GM19463 (cell line): Measurements from ENCODE around the gene THRB.

ENCODE experiments used
- ATAC-seq: cut with Tn5 transposase; IDR thresholded peaks from one replicate; pipeline ENCODE4 v1.9.1; 2021; ENCODE audit warnings: mild to moderate bottlenecking, moderate library complexity; ENCODE audit not compliant: unreplicated experiment

THRB gene

DNA sequence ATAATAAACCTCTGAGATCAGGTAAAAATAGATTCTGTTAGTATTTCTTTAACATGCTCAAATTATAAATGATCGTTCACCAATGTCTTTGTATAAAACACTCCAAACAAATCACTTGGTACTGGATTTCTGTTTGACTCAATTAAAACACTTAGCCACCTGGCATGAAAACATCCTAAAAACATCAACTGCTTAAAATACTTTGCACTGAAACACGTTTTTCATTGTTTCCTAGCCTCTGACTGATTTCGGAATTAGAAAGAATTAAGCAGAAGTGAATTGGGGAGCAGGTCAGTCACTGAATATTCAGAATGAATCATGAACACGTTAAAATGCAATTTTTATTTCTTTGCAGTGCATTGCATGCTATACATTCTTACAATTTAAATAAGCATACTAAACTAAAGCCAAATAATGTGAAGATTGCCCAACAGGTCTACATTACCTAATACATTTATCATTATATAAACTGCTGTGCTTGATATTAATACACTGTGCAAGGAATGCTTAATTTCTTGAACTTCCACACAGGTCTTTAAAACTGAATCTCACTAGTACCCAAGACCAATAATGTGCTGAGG, 1.6 kb downstream of the THRB start:
- ATAC-seq = no peak

DNA sequence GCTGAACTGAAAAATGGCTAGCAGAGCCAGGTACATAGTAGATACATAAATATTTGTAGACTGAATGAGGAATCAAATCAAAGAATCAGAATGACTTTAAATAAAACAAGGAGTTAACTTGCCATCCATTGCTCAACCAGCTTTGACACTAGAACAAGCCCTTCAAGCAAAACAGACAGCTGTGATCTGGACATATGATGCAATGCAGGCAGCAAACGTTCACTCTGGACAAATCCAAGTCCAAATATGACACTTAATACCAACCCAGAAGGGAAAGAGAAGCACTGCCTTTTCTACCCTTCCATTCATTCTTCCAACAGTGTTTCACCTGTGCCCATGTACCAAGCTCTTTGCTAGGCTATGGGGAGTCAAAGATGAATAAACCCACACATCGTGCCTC, 4.5 kb downstream of the THRB start:
- no peak for ATAC-seq

DNA sequence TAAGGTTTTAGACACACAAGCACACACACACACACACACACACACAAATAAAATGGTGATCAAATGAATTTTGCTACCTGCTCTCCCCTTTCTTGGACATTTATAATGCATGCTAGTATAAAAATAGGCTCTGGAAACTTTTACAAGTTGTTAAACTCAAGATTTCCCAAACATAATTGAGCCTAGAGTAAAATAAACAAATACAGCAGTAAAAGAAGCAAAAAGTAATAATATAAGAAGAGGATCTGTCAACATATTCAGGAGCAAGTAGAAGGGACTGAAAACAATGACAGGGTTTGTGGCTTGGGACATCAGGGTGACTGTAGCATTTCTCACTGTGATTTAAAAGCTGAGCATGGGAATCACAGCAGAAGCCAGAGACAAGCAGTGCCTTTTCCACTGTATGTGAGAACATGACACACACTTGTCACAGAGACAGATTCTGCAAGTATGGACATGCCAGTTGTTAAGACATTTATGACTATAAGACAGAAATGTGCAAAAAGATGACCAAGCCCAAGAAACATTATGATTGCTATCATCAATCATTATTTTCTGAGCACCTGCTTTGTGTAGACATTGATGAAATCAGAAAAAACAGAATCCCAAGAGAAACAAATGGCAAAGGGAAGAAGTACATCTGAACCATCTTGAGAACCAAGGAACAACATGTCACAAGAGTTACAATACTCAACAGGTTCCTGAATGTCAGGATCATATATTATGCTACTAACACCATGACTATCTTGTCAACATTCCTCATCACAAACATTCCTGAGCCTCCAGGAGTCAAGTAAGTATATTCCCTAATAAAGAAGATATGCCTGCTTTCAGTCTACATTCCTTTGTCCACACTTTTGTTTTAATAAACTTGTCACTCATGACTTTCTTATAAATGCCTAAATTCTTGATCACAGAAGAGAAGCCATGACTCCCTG, 7.1 kb downstream of the THRB start:
- ATAC-seq = no peak

DNA sequence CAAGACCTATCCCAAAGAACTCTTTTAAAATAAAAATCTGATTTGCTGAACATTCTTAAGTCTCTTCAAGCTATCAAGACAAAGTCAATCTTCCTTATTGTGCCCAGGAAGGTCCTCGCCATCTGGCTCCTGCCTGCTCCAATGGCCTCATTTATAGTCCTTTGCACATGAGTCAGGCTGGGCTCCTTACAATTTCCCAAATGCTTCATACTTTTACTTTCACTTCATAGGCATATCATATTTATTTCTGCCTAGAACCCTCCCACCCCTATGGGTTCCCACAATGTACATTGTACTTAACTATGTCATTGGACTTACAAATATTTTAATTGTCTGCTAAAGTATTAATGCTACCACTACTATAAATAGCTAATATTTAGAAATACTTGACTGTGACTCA, 9.1 kb downstream of the THRB start:
- no peak for ATAC-seq

DNA sequence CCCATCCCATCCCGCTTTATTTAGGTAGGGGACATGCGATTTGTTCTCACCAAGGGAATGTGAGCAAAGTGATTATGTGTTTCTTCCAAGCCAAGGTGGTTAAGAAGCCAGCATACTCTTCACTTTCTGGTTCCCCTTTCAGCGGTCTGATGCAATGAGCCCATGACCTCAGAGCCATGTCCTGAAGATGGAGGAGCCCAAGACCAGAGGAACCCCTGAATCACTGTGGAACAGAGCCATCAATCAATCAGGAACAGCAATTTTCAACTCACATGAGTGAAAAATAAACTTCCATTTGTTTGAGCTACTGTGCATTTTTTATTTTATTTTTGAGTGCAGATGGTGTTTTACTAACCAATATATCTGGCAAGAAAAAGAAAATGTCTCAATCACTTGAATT, 10.8 kb downstream of the THRB start:
- no peak for ATAC-seq

DNA sequence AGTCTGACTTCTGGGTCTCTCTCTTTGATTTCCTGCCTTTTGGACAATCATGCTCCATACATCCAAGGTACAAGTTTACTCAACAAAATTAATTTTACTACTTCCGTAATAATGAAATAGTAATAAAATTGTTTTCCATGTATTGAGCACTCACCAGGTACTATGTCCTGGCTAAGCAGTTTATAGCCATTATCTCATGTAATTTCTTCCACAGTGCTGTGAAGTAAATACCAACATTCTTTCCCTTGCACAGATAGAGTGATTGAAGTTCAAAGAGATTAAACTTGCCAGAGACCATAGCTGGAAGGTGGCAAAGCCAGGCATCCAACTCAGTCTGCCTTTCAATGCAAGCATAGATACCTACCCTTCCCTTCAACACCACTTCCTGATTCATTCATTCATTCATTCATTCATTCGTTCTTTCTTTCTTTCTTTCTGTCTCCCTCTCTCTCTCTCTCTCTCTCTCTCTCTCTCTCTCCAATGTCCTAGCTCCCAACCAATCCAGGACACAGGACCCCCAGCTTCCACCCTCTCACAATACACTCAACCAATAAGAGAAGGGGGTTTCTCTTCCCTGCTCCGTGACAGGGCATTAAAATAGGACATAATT, 12.4 kb downstream of the THRB start:
- ATAC-seq = no peak

DNA sequence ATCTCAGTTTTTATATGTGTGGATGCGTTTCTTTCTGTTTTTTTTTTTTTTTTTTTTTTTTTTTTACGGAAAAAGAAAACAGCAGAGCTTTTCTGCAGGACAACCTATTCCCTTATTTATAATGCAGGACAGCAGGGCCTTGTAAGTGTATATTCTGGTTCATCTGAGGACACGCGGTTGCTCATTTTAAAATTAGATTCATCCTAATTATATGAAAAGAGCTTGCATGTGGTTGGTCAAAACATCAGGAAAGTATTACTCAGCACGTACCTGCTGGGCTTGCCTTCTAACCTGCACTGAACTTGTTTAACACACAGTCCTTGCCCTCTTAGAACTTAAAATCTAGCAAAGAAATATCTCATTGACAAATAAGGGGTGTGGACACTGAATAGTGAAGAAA, 13.5 kb downstream of the THRB start:
- ATAC-seq = no peak

DNA sequence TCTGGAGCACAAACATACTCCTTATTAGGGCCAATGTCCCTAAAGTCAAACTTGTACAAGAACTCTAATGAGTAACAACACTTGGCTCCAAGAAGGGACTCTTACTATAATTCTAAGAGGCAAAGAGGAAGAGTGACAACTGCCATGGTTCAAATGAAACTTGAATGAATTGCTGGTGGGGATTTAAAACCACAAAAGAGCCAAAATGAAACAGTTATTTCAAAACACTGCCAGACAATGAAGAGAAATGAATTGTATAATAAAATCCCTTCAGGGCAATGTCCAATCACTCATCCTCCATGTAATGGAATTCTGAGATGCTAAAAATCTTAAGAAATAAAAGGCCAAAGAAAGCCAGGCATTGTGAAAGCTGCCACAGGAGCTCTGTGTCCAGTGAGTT, 14.2 kb downstream of the THRB start:
- ATAC-seq = no peak

DNA sequence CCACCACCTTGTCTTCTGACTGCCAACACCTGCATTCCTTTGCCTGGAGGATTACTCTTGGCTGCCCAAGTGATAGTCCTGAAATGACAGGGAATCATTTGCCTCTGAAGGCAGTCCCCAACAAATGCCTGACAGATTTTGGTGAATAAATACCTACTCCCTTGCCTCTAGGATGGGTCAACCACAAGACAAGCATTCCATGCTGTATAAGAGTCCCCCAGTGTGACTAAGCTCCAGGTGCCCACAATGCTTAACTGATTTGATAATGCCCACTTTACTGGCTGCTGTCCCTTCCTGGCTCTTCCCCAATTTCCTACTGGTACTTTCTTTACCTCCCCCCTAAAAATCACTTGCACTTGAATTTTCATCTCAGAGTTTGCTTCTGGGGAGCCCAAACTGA, 14.8 kb downstream of the THRB start:
- ATAC-seq = no peak

DNA sequence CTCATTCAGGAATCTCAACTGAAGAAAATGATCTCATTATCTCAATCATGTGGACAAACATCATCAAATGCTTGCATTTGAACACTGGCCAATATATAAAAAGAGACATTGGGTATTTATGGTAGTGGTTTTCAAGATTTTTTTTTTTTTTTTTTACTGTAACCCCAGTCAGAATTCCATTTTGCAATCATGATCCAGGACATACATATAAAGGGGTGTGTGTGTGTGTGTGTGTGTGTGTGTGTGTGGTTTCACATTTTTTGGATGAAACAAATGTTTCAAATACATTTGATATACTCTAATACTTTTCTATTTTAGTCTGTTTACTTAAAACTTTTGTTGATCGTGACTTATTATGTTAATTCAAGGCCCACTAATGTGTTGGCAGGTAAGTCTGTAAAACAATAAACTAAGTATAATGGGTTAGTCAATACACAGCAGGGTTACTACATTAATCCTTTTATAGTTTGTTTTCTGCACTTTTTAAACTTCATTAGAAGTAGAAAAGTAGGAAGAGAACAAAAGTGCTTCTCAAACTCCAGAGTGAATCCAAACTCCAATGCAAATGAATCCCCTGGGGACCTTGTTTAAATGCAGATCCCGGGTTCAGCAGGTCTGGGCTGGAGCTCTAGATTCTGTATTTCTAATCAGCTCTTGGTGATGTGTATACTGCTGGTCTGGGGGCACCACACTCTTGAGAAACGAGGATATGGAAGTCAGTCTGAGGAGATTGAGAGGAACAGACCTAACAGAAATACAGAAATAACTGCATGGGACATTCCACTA, 17.6 kb downstream of the THRB start:
- ATAC-seq = no peak

DNA sequence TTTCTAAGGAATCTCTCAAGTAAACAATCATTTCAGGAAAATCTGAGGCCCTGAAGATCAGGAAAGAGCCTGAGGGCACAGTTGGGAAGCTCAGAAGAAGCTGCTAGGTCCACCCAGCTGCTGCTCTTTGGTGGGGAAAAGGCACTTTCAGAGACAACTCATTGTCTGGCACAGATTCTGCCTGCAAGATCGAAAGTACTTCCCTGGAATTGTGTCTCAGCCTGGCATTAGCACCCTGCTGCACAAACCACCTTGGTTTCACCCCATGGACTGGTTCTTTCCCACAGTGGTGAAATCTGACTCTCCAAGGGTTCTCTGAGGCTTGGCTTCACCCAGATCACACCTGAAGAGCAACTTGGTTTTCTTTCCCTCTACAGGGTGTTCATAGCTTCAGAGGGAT, 18.7 kb downstream of the THRB start:
- ATAC-seq = no peak

DNA sequence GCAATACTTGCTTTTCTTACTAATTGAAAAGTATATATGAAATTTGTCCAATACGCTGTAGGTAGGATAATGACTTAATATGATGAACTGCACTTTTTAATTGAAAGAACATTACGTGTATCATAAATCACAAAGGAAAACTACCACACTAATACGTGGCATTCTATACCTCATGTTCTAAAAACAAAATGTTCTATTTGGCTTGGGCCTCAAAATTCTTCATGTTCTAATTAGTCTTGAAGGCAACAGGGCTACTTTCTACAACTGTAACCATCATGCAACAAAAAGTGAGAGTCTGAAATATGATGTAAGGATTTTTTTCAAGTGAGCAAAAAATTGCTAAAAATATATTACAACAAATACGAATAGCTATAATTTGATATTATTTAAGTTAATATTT, 19.8 kb downstream of the THRB start:
- no peak for ATAC-seq

DNA sequence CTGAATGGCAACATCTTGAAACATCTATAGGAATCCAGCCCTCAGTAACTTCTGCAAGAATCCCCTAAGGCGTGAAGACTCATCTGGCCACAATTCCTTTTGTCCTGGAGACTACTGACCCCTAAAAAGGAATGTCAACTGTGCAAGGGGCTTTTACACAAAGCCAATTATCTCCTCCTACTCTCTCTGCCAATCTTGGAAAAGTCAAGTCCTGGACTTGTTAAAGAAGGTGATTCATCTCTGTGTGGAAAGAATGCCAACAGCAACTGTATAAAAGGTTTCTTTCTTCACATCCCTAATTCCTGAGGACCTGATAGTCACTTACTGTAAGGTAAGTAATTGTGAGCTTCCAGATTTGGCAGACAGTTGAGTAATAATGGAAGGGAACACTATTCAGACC, 22.3 kb downstream of the THRB start:
- ATAC-seq = no peak

DNA sequence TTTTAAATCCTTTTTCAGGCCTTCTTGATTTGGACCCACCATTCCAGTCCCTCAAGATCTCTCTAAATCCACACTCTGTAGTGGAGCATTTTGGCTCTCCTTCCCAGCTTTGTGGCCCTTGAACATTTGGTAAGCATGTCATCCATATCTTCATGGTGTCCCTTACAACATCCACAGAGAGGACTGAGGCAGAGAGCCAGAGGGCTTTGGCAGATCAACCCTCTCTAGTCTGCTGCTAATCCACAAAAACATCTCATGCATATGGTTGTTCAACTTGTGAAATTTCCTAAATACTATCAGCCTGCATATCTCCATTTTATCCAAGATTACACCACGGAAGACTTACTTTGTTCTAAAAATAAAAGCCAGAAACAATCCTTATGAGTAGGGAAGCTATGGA, 23.2 kb downstream of the THRB start:
- ATAC-seq = no peak

DNA sequence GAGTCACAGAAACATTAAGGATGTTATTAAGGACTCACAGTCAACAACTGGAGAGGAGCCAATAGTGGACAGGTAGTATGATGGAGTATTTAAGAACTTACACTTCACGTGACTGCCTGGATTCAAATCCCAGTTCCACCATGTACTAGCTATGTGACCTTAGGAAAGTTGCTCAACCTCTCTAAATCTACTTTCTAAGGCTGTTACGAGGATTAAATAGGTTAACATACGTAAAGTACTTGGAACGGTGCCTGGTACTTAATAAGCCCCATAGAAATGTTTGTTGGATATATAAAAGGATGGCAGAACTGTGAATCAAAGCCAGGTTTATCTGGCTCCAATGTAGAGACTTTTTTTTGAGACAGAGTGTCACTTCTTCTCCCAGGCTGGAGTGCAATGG, 24.4 kb downstream of the THRB start:
- ATAC-seq = no peak

DNA sequence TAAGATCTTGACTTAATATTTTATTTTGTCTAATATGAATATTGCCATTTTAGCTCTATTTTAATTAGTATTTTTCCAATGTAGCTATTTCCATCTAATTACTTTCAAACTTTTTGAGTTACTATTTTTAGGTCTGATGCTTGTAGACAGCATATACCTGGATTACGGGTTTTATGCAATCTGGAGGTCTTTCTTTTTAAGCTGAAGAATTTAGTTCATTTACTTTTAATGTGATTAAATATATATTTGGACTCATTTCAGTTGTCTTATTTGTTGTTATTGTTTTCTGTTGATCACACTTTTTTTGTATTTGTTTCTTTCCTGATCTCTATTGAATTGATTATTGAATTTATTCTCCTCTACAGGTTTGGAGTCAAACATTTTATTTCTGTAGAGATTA, 30.3 kb downstream of the THRB start:
- no peak for ATAC-seq

DNA sequence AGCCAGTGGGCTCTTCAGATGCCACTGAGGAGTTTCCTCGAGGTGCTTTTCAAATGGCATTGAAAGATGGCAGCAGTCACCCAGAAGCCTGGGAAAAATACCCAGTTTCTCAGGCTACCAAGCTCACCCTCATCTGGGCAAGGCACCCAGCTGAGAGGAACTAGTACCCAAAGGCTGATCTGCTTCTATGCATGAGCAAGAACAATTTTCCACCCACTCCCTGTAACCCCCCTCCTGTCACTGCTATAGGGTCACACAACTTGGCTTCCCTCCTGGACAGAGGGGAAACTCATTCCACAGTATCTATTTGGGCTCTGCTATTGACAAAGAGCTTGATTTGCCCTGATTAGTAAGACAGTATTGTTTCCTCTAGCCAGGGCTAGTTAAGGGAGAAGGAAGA, 31.9 kb downstream of the THRB start:
- ATAC-seq = no peak

DNA sequence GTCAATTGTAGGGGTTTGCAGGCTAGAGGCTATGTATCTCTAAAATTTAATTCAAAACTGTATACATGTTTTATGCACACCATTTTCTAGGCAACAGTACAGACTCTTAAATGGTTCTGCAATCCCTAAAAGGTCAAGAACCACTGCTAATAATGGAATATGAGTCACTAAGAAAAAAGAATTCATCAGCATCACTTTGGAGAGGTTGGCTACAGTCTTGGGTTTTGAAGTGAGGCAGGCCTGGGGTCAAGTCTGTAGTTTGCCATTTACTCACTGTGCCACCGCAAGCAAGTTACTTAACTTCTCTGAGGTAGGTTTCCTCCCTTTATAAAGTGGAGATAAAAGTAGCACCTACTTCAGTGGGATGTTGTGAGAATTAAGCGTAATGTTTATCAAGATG, 33.7 kb downstream of the THRB start:
- no peak for ATAC-seq

DNA sequence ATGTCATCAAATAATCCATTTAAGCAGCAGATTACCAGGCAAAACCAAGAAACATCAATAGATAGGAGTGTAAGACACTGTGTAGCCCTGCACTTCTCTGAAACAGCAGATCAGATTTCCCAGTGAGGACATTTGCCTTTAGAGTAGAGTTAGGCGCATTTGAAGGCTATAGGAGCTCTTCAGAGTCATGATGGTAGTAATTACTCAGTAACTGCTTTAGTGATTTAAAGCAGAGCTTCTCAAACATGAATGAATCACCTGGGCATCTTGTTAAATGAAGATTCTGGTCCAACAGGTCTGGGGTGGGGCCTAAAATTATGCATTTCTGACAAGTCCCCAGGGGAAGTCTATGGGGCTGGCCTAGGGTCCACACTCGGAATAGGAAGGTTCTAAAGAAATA, 36.9 kb downstream of the THRB start:
- no peak for ATAC-seq

DNA sequence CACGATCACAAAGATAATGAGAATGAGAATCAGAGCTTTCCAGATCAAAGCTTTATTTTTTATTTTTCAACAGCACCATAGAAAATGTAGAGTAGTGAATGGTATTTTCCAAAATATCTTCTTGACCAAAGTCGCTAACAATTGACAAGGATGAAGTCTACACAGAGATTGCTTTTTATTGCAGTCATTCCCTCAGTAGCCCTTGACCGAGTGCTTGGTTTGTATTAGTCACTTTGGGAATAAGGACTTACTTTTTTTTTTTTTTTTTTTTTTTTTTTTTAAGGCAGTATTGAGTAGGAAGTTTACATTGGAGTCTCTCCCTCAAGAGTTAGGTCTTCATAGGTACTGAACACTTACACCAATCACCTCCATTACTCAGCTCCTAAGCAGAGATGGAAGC, 39.8 kb downstream of the THRB start:
- ATAC-seq = no peak

DNA sequence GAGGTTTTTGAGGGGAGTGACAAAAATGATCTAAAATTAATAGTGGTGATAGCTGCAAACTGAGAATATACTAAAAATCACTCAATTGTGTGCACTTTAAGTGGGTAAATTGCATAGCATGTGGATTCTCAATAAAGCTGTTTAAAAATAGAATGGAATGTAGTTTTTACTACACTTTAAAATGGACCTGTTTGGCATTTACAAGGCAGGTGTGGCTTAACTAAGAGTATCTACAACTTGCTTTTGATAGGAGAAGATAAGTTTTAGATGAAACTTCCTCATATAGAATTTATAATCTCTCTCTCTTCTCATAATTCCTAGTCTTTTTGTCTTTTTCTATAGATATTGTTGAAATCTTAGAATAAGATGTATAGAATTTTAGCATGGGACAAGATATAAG, 40.3 kb downstream of the THRB start:
- no peak for ATAC-seq
